Motor neuron (in vitro differentiated cells): Measurements from ENCODE around the gene PMAIP1. TPM values are rescaled to one million over a fixed set of nuclear protein-coding genes. Genes with fewer than 3 reads are reported as not detected.
"Not testable (repeated sequence)": the region's sequence is repeated elsewhere in the genome, so short reads cannot be mapped to it uniquely, and the experiment has no call there.

Experiments
- ATAC-seq, 8 experiments: fragments of 200-7000 bp; cut with Tn5 transposase; replicated peaks in 6 of 8; 2 replicates each; pipeline ENCODE4 v1.8.0; 2021; ENCODE audit warnings: mild to moderate bottlenecking in 8 of 8, moderate library complexity in 8 of 8
- H3K27ac ChIP-seq, 2 donors: fragments of 250-450 bp; sonication (Bioruptor Pico); 2 replicates each; pipeline ENCODE4 v1.9.0; 2021; ENCODE audit warnings: antibody characterized with exemption in 2 of 2, mild to moderate bottlenecking in 2 of 2, moderate library complexity in 1 of 2
- H3K4me1 ChIP-seq, 2 donors: fragments of 250-450 bp; sonication (Bioruptor Pico); replicated peaks in 1 of 2; 2 replicates each; pipeline ENCODE4 v1.6.1; 2021; ENCODE audit warnings: antibody characterized with exemption in 2 of 2, mild to moderate bottlenecking in 2 of 2, moderate library complexity in 1 of 2
- H3K4me3 ChIP-seq, 5 donors: fragments of 250-450 bp; sonication (Bioruptor Pico); 2 replicates each; pipeline ENCODE4 v1.9.0; 2021; ENCODE audit warnings: antibody characterized with exemption in 5 of 5, mild to moderate bottlenecking in 5 of 5, moderate library complexity in 4 of 5
- WGBS, 10 experiments: fragments of 450-650 bp; shearing (Covaris generic); methylation state at CpG; one replicate each; pipeline ENCODE4 v1.0.0; 2022; 5-methylcytosine and 5-hydroxymethylcytosine counted together
- in situ Hi-C, 9 experiments: fragments of 400-800 bp; cut with MboI; loops; one replicate each; pipeline ENCODE4 v1.15.0; 2021; ENCODE audit warnings: low sequenced_read_pairs in 9 of 9, low pct_unique_long_range_greater_than_20kb in 2 of 9; ENCODE audit not compliant: unreplicated experiment in 9 of 9
- total RNA-seq, 8 experiments: library from RNA; unstranded; fragments of 300-600 nt; gene quantifications; 2 replicates each; pipeline versions ENCODE4 v1.2.3 to v1.2.4, GENCODE V29; 2022

The PMAIP1 gene
- total RNA-seq, result 100 to 1,000 TPM in 1 of 8 experiments, 10 to 100 TPM in 3, 1 to 10 TPM in 4; 6.0 to 113 (median 10.1) TPM

GRCh38 chr18:59899298-59900221 lies at the start of gene PMAIP1:
TSS of gene PMAIP1 (plus strand) at chr18:59899996. CDS start at chr18:59900178, 182 bp downstream.
- no peak within 1 kb of the TSS for H3K27ac ChIP-seq
- in situ Hi-C loops, result no loop called here
- 0 to 29% (median 6%) methylated on average over 2 to 6 of the region's 73 CpGs; no CpG with 5 or more reads in 3 of the 10 experiments for WGBS, 10 experiments
- H3K4me1 ChIP-seq, result peaks cover 0 to 4% of the 10 kb centered on the region in 2 donors
- peak; percentile 77 to 92 (median 90) for ATAC-seq
- peak within 1 kb of the TSS; percentile 51 to 76 (median 52) for H3K4me3 ChIP-seq

GRCh38 chr18:59851784-59852399 lies 47.9 kb upstream of the PMAIP1 start:
- Histone ChIP-seq H3K4me1 (no peaks in the 10 kb centered on the region), H3K27ac (no peak overlapping the region), H3K4me3 (no peak overlapping the region)
- no peak for ATAC-seq
- in situ Hi-C loops, result no loop called here
- WGBS, 10 experiments, result 40 to 100% (median 84%) methylated on average over 1 to 6 of the region's 8 CpGs; no CpG with 5 or more reads in 2 of the 10 experiments

- H3K4me1 ChIP-seq, result no peaks in the 10 kb centered on the region
- no peak overlapping the region for H3K4me3 ChIP-seq
- in situ Hi-C loops, result no loop called here
- ATAC-seq, result no peak
- WGBS, 10 experiments, result 83 to 100% (median 88%) methylated on average over 1 to 2 of the region's 2 CpGs; no CpG with 5 or more reads in 3 of the 10 experiments
- H3K27ac ChIP-seq, result no peak overlapping the region
Observed at GRCh38 chr18:59852548-59852947, 47.2 kb upstream of the PMAIP1 start.

GRCh38 chr18:59853380-59853779 lies 46.4 kb upstream of the PMAIP1 start:
- no peak for ATAC-seq
- WGBS, 10 experiments, result 33 to 100% (median 76%) methylated on average over 1 to 3 of the region's 3 CpGs; no CpG with 5 or more reads in 1 of the 10 experiments
- H3K4me3 ChIP-seq, result no peak overlapping the region
- no peaks in the 10 kb centered on the region for H3K4me1 ChIP-seq
- in situ Hi-C loops, result no loop called here
- no peak overlapping the region for H3K27ac ChIP-seq

- in situ Hi-C loops, ATAC-seq, H3K27ac ChIP-seq, H3K4me3 ChIP-seq, H3K4me1 ChIP-seq: not testable (repeated sequence)
- WGBS, 10 experiments, result 81 to 100% (median 98%) methylated on average over 2 to 4 of the region's 4 CpGs; no CpG with 5 or more reads in 6 of the 10 experiments
Observed at GRCh38 chr18:59853988-59854387, 45.8 kb upstream of the PMAIP1 start.

- 20 to 90% (median 82%) methylated on average over 1 to 4 of the region's 4 CpGs; no CpG with 5 or more reads in 4 of the 10 experiments for WGBS, 10 experiments
- no peak overlapping the region for H3K27ac ChIP-seq
- H3K4me1 ChIP-seq, result peaks cover 0 to 4% of the 10 kb centered on the region in 2 donors
- H3K4me3 ChIP-seq, result no peak overlapping the region
- no peak for ATAC-seq
- in situ Hi-C loops, result no loop called here
Observed at GRCh38 chr18:59861009-59861408, 38.8 kb upstream of the PMAIP1 start.

GRCh38 chr18:59861963-59862819 lies 37.6 kb upstream of the PMAIP1 start:
- Histone ChIP-seq H3K4me1 (peaks cover 0 to 4% of the 10 kb centered on the region in 2 donors), H3K27ac (no peak overlapping the region), H3K4me3 (no peak overlapping the region)
- no peak for ATAC-seq
- in situ Hi-C loops, result no loop called here
- 60 to 94% (median 82%) methylated on average over 1 to 7 of the region's 7 CpGs; no CpG with 5 or more reads in 3 of the 10 experiments for WGBS, 10 experiments

GRCh38 chr18:59865241-59865986 lies 34.4 kb upstream of the PMAIP1 start:
- Histone ChIP-seq H3K4me1 (peaks cover 0 to 4% of the 10 kb centered on the region in 2 donors), H3K4me3 (no peak overlapping the region), H3K27ac (no peak overlapping the region)
- in situ Hi-C loops, result no loop called here
- no peak for ATAC-seq
- WGBS, 10 experiments, result 40 to 92% (median 81%) methylated on average over 1 to 6 of the region's 6 CpGs

GRCh38 chr18:59866551-59867269 lies 33.1 kb upstream of the PMAIP1 start:
- Histone ChIP-seq H3K4me1 (peaks cover 0 to 4% of the 10 kb centered on the region in 2 donors), H3K4me3 (no peak overlapping the region), H3K27ac (no peak overlapping the region)
- in situ Hi-C loops, result no loop called here
- ATAC-seq, result peak in 3 of 8 experiments; percentile 16 to 19 (median 17)
- 40 to 100% (median 90%) methylated on average over 1 to 2 of the region's 2 CpGs; no CpG with 5 or more reads in 3 of the 10 experiments for WGBS, 10 experiments

- in situ Hi-C loops, result no loop called here
- Histone ChIP-seq H3K4me1 (peaks cover 0 to 4% of the 10 kb centered on the region in 2 donors), H3K4me3 (no peak overlapping the region), H3K27ac (no peak overlapping the region)
- 44 to 100% (median 62%) methylated on average over 1 to 5 of the region's 5 CpGs for whole genome bisulfite sequencing, 10 experiments
- ATAC-seq, result peak in 3 of 8 experiments; percentile 15 to 31 (median 27)
Observed at GRCh38 chr18:59867337-59868104, 32.3 kb upstream of the PMAIP1 start.

- Histone ChIP-seq H3K27ac (no peak overlapping the region), H3K4me1 (no peaks in the 10 kb centered on the region), H3K4me3 (no peak overlapping the region)
- ATAC-seq, result no peak
- in situ Hi-C loops, result no loop called here
Observed at GRCh38 chr18:59870623-59871130, 29.1 kb upstream of the PMAIP1 start.
